GM12865 (cell line): ENCODE measurements around the gene TMEM59.
"Not testable (repeated sequence)": the region's sequence is repeated elsewhere in the genome, so short reads cannot be mapped to it uniquely, and the experiment has no call there.

Experiments
- DNase-seq: peaks from one replicate; pipeline ENCODE4 v3.0.0; 2010; ENCODE audit warnings: low read depth
- H3K4me3 ChIP-seq: 2 replicates; pipeline ENCODE4 v1.5.1; 2011; ENCODE audit warnings: mild to moderate bottlenecking, low read depth, low read length, control low read depth
- TF ChIP-seq, protein P1 (sequence below): IDR thresholded peaks from 2 replicates; pipeline ENCODE4 v1.5.1; 2011; ENCODE audit warnings: low read length, control low read depth, low read depth, inconsistent platforms; ENCODE audit not compliant: insufficient read depth; ENCODE audit errors: missing control alignments

The TMEM59 gene, protein sequence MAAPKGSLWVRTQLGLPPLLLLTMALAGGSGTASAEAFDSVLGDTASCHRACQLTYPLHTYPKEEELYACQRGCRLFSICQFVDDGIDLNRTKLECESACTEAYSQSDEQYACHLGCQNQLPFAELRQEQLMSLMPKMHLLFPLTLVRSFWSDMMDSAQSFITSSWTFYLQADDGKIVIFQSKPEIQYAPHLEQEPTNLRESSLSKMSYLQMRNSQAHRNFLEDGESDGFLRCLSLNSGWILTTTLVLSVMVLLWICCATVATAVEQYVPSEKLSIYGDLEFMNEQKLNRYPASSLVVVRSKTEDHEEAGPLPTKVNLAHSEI

DNA sequence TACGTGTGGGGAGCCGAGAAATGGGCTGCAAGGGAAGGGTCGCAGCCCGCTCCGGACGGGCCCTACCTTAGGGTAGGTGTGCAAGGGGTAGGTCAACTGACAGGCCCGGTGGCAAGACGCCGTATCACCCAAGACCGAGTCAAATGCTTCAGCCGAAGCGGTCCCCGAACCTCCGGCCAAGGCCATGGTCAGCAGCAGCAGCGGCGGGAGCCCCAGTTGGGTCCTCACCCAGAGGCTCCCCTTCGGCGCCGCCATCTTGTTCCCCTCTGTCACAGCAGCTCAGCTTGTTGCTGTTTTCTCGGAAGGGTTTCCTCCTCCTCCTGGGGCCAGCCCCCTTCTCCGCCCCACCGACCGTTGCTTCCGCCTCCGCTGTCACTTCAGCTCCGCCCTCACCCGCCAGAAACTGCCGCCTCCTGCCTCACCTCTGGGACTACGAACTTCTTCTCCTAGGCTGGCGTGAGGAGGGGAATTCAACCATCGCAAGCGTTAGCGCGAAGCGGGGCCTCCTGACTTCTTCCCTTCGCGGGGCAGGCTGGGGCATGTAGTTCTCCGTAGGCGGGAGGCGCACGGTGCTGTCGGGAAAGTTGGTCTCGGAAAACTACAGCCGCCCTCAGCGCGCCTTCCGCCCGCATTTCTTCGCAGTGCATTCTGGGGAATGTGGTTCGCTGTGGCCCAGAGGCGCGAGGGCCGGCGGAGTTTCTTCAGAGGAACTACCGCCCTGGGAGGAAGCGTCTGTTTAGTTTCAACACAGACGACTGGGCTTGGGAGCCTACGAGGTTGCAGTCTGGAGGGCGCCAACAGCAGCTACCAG is at the start of gene TMEM59, which contains the start of gene TCEANC2:
Gene TMEM59 (minus strand): TSS at position 271 of the 811 bp plus-strand sequence. CDS start 16 bp downstream, at position 255.
Gene TCEANC2 (plus strand): TSS at position 675 of the 811 bp plus-strand sequence. CDS start 815 bp downstream, outside the sequence.
- TF ChIP-seq, protein P1, sequence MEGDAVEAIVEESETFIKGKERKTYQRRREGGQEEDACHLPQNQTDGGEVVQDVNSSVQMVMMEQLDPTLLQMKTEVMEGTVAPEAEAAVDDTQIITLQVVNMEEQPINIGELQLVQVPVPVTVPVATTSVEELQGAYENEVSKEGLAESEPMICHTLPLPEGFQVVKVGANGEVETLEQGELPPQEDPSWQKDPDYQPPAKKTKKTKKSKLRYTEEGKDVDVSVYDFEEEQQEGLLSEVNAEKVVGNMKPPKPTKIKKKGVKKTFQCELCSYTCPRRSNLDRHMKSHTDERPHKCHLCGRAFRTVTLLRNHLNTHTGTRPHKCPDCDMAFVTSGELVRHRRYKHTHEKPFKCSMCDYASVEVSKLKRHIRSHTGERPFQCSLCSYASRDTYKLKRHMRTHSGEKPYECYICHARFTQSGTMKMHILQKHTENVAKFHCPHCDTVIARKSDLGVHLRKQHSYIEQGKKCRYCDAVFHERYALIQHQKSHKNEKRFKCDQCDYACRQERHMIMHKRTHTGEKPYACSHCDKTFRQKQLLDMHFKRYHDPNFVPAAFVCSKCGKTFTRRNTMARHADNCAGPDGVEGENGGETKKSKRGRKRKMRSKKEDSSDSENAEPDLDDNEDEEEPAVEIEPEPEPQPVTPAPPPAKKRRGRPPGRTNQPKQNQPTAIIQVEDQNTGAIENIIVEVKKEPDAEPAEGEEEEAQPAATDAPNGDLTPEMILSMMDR = no peak
- peak within 1 kb of the TSS; percentile 93 for H3K4me3 ChIP-seq
- DNase-seq = peak; percentile 99

DNA sequence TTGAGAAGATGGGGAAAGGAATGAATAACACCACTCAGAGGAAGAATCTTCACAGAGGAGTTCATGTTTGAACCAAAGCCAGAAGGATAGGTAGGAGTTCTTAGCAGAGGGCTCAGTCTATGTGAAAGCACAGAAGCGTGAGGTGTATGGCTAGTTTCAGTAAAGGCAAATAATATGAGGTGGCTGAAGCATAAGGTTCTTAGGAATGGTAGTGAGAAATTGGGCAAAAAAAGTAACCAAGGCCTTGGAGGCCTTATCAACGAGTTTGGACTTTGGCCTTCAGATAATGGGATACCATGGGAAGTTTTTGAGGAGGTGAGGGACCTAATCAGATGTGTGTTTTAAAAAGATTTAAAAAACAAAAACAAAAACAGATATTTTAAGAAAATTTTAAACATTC is 47.5 kb upstream of the TMEM59 start:
- DNase-seq = no peak
- no peak overlapping the region for H3K4me3 ChIP-seq
- TF ChIP-seq, protein P1 = no peak

DNA sequence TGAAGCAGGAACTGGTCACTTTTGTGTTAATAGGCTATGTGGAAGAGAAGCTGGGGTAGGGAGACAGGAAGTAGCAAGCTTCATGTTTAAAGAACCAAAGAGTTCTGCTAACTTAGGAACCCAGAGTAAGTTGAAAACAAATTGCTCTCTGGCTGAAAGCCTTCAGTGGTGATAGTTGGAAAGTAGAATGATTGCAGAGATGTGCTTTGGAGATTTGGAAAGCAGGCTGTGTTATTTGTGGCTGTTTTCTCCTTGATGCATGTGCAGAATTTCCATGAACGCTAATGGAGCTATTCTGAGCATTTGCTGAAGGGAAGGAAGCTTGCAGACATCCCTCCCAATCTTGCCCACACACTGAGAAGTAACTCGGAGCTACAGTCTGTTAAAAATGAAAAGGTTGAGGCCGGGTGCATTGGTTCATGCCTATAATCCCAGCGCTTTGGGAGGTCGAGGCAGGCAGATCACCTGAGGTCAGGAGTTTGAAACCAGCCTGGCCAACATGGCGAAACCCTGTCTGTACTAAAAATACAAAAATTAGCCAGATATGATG is 46.1 kb upstream of the TMEM59 start:
- DNase-seq = no peak
- no peak overlapping the region for H3K4me3 ChIP-seq
- TF ChIP-seq, protein P1 = no peak

DNA sequence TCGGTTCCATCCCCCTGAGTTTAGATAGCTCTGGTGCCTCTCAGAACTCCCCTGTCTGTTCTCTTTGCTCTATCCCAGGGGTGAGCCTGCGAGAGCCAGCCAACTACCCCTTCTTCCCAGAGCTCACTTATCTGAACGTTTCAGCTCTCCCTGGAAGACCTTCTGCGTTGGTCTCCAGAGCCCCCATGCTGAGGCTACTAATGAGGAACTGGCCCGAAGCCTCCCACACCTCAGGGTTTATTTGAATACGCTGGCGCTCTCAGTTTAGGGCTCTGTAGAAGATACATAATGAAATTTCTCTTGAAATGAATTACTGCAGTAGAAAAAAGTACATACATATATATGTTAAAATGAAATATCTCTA is 43.9 kb upstream of the TMEM59 start:
- DNase-seq = no peak
- TF ChIP-seq, protein P1 = no peak
- H3K4me3 ChIP-seq = no peak overlapping the region

DNA sequence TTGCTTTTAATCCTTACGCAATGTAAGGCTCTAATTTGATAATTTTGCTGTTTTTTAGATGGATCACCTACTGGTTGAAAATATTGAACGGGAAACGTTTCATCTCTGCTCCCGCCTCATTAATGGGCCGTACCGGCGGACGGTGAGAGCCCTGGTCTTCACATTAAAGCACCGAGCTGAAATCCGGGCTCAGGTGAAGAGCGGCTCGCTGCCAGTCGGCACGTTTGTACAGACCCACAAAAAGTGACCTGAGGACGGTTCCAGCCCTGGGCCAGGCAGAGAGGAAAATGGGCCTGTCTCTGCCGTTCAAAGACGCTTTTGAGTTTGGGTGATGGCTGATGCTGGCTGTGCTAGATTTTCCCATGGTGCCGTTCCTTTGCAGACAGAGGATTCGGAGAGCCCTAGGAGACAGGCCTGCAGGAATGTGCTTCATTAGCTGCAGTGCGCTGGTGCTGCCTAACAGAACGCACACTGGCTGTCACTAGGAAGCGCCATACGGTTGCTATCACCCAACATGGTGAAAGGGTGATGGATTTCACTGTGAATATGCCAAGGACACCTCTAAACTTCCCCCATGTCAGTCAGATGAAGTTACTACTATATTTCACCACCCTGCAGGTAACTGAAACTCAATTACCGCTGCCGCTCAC is 43.3 kb upstream of the TMEM59 start:
- DNase-seq = no peak
- TF ChIP-seq, protein P1 = no peak
- no peak overlapping the region for H3K4me3 ChIP-seq

DNA sequence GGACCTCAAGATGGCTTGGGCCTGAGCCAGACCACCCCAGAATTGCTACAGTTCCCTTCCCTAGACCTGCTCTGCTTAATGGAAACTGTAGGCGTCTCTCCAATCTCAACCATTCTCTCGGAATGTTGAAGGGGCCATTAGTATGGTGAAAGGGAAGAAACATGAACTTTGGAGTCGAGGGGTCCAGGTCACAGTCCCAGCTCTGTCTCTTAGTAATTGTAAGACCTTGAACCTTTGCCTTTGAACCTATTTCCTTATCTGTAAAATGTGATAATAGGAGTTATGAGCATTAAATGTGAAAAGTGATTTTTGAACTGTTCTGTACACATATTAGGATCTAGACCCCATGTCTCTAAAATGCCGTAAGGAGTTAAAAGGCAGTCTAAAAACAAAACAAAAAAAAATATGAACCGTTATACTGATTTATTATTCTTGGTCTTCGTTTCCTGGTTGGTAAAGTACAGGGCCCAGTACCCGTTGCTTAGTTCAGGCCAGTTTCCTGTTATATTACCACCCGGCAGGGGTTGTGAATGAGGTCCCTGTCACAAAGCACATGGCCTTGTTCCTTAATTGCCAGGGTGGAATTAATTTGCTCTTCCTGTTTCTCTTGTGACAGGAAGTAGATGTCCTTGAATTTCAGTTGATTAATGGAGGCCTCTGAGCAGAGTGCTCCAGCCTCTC is 42.7 kb upstream of the TMEM59 start:
- TF ChIP-seq, protein P1 = no peak
- no peak for DNase-seq
- no peak overlapping the region for H3K4me3 ChIP-seq

DNA sequence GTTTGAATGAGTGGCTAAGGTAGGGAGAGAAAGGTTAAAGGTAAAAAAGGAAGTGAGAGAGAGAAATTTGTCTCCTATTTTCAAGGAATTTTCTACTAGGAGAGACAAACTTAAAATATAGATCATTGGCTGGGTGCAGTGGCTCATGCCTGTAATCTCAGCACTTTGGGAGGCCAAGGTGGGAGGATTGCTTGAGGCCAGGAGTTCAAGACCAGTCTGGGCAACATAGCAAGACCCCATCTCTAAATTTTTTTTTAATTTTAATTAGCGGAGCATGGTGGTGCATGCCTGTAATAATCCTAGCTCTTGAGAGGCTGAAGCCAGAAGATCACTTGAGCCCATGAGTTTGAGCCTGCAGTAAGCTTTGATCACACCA is 41.7 kb upstream of the TMEM59 start:
- DNase-seq, H3K4me3 ChIP-seq: not testable (repeated sequence)
